Neural cell (in vitro differentiated cells): ENCODE measurements around the gene NPEPL1. TPM values are rescaled to one million over a fixed set of nuclear protein-coding genes. Genes with fewer than 3 reads are reported as not detected.

Experiments used
- H2AFZ ChIP-seq: fragments of 200-600, 300-800 bp; sonication (generic), shearing (Covaris generic); 2 replicates; pipeline ENCODE4 v1.6.0; 2014; ENCODE audit warnings: low read depth, mild to moderate bottlenecking, antibody characterized with exemption, low read length, moderate library complexity
- H3F3A ChIP-seq: fragments of 200-600 bp; shearing (Covaris generic); 2 replicates; pipeline ENCODE4 v1.6.1; 2016; ENCODE audit warnings: mild to moderate bottlenecking, moderate library complexity, mixed read lengths, antibody characterized with exemption, low read length; ENCODE audit not compliant: insufficient read depth, poor library complexity, severe bottlenecking
- H3K27ac ChIP-seq: fragments of 200-600, 300-800 bp; sonication (generic), shearing (Covaris generic); 2 replicates; pipeline ENCODE4 v1.5.1; 2014; ENCODE audit warnings: mild to moderate bottlenecking, low read length, moderate library complexity
- H3K27me3 ChIP-seq: fragments of 300-800, 200-600 bp; sonication (generic), shearing (Covaris generic); 2 replicates; pipeline ENCODE4 v1.6.0; 2014; ENCODE audit warnings: mild to moderate bottlenecking, low read depth, low read length, moderate library complexity; ENCODE audit not compliant: insufficient read depth
- H3K36me3 ChIP-seq: fragments of 300-800, 200-600 bp; sonication (generic), shearing (Covaris generic); 2 replicates; pipeline ENCODE4 v1.5.1; 2014; ENCODE audit warnings: mild to moderate bottlenecking, antibody characterized with exemption, low read length, moderate library complexity; ENCODE audit not compliant: insufficient read depth
- H3K4me2 ChIP-seq: fragments of 300-800, 200-600 bp; sonication (generic), shearing (Covaris generic); 2 replicates; pipeline ENCODE4 v1.6.0; 2014; ENCODE audit warnings: mild to moderate bottlenecking, low read length
- H3K4me3 ChIP-seq: fragments of 300-800, 200-600 bp; sonication (generic), shearing (Covaris generic); 2 replicates; pipeline ENCODE4 v1.5.1; 2014; ENCODE audit warnings: mild to moderate bottlenecking, low read length, moderate library complexity
- H3K79me2 ChIP-seq: fragments of 200-600 bp; shearing (Covaris generic); replicated peaks from 2 replicates; pipeline ENCODE4 v1.6.0; 2014; ENCODE audit warnings: mild to moderate bottlenecking, low read length, moderate library complexity; ENCODE audit not compliant: insufficient read depth
- H3K9ac ChIP-seq: fragments of 300-800, 200-600 bp; sonication (generic), shearing (Covaris generic); 2 replicates; pipeline ENCODE4 v1.6.1; 2016; ENCODE audit warnings: mild to moderate bottlenecking, low read length, mixed read lengths
- H3K9me2 ChIP-seq: fragments of 200-600 bp; shearing (Covaris generic); 2 replicates; pipeline ENCODE4 v1.6.1; 2016; ENCODE audit warnings: mild to moderate bottlenecking, low read length, mixed read lengths; ENCODE audit not compliant: insufficient read depth
- H3K9me3 ChIP-seq: fragments of 200-600, 300-800 bp; sonication (generic), shearing (Covaris generic); 2 replicates; pipeline ENCODE4 v1.6.1; 2016; ENCODE audit warnings: mild to moderate bottlenecking, mixed run types, low read length, moderate library complexity, mixed read lengths
- H4K20me1 ChIP-seq: fragments of 200-600 bp; shearing (Covaris generic); 2 replicates; pipeline ENCODE4 v1.6.1; 2016; ENCODE audit warnings: mild to moderate bottlenecking, mixed run types; ENCODE audit not compliant: insufficient read depth
- EP300 ChIP-seq: fragments of 450-650 bp; conservative IDR thresholded peaks from 2 replicates; pipeline ENCODE4 v1.6.1; 2014; ENCODE audit warnings: antibody characterized with exemption, mild to moderate bottlenecking, moderate library complexity; ENCODE audit not compliant: poor library complexity, severe bottlenecking
- EZH2 ChIP-seq: fragments of 200-600, 300-800 bp; shearing (Covaris generic), sonication (generic); IDR thresholded peaks from 2 replicates; pipeline ENCODE4 v1.6.1; 2014; ENCODE audit warnings: antibody characterized with exemption, low read length, borderline replicate concordance, mild to moderate bottlenecking; ENCODE audit not compliant: insufficient read depth, poor library complexity, severe bottlenecking
- MXI1 ChIP-seq: fragments of 450-650 bp; conservative IDR thresholded peaks from 2 replicates; pipeline ENCODE4 v1.6.1; 2014; ENCODE audit warnings: antibody characterized with exemption, mild to moderate bottlenecking; ENCODE audit not compliant: poor library complexity, severe bottlenecking
- POLR2AphosphoS5 ChIP-seq: IDR thresholded peaks from 2 replicates; pipeline ENCODE4 v1.6.1; 2012
- RAD21 ChIP-seq: fragments of 450-650 bp; conservative IDR thresholded peaks from 2 replicates; pipeline ENCODE4 v1.6.1; 2014; ENCODE audit warnings: antibody characterized with exemption, mild to moderate bottlenecking, moderate library complexity
- SMC3 ChIP-seq: fragments of 450-650 bp; conservative IDR thresholded peaks from 2 replicates; pipeline ENCODE4 v1.6.1; 2014; ENCODE audit warnings: antibody characterized with exemption, mild to moderate bottlenecking, moderate library complexity; ENCODE audit not compliant: poor library complexity
- TAF1 ChIP-seq: IDR thresholded peaks from 2 replicates; pipeline ENCODE4 v1.6.1; 2012; ENCODE audit warnings: low read depth
- polyA plus RNA-seq: library from polyadenylated mRNA; depleted of rRNA; stranded (reverse); fragments of >200 nt; gene quantifications from 2 replicates; pipeline ENCODE4 v1.2.3, GENCODE V29; 2014
- TF ChIP-seq, protein P1 (sequence below): fragments of 450-650 bp; IDR thresholded peaks from 2 replicates; pipeline ENCODE4 v1.5.1; 2014; ENCODE audit warnings: antibody characterized with exemption, mild to moderate bottlenecking, moderate library complexity; ENCODE audit not compliant: poor library complexity, severe bottlenecking
- TF ChIP-seq, protein P2 (sequence below): IDR thresholded peaks from 2 replicates; pipeline ENCODE4 v1.6.1; 2012; ENCODE audit warnings: borderline replicate concordance

Gene NPEPL1
- polyA plus RNA-seq, 1 donor from 2014 or later: 63.4 TPM

DNA sequence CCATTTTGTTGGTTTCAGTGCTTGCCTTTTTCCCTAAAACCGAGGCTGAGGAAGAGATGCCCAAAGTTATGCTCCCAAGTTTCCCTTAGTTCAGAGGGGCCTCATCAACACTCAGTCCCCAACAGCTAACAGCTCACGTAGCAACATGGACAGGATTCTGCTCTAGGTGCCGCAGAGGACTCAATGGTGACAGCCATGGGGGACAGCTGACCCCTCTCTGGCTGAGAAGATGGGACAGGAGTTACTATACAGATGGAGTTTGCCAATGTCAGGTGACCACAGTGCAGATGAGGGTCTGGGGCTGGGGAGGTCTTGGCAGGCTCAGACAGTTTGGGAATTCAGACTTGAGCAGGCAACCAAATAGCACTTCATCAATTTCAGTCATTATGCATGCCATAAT lies 67.3 kb downstream of the NPEPL1 start:
- H3K4me2 ChIP-seq: no peak overlapping the region
- H3K9ac ChIP-seq: no peak overlapping the region
- H3K27me3 ChIP-seq: no peaks in the 10 kb centered on the region
- H4K20me1 ChIP-seq: no peaks in the 10 kb centered on the region
- no peaks in the 10 kb centered on the region for H3K36me3 ChIP-seq
- H3K9me3 ChIP-seq: no peaks in the 10 kb centered on the region
- H2AFZ ChIP-seq: no peak overlapping the region
- TF ChIP-seq, protein P1, sequence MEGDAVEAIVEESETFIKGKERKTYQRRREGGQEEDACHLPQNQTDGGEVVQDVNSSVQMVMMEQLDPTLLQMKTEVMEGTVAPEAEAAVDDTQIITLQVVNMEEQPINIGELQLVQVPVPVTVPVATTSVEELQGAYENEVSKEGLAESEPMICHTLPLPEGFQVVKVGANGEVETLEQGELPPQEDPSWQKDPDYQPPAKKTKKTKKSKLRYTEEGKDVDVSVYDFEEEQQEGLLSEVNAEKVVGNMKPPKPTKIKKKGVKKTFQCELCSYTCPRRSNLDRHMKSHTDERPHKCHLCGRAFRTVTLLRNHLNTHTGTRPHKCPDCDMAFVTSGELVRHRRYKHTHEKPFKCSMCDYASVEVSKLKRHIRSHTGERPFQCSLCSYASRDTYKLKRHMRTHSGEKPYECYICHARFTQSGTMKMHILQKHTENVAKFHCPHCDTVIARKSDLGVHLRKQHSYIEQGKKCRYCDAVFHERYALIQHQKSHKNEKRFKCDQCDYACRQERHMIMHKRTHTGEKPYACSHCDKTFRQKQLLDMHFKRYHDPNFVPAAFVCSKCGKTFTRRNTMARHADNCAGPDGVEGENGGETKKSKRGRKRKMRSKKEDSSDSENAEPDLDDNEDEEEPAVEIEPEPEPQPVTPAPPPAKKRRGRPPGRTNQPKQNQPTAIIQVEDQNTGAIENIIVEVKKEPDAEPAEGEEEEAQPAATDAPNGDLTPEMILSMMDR: no peak
- TF ChIP-seq TAF1 (no peak), MXI1 (no peak), RAD21 (no peak), SMC3 (no peak), EP300 (no peak), POLR2AphosphoS5 (no peak), EZH2 (no peak)
- TF ChIP-seq, protein P2, sequence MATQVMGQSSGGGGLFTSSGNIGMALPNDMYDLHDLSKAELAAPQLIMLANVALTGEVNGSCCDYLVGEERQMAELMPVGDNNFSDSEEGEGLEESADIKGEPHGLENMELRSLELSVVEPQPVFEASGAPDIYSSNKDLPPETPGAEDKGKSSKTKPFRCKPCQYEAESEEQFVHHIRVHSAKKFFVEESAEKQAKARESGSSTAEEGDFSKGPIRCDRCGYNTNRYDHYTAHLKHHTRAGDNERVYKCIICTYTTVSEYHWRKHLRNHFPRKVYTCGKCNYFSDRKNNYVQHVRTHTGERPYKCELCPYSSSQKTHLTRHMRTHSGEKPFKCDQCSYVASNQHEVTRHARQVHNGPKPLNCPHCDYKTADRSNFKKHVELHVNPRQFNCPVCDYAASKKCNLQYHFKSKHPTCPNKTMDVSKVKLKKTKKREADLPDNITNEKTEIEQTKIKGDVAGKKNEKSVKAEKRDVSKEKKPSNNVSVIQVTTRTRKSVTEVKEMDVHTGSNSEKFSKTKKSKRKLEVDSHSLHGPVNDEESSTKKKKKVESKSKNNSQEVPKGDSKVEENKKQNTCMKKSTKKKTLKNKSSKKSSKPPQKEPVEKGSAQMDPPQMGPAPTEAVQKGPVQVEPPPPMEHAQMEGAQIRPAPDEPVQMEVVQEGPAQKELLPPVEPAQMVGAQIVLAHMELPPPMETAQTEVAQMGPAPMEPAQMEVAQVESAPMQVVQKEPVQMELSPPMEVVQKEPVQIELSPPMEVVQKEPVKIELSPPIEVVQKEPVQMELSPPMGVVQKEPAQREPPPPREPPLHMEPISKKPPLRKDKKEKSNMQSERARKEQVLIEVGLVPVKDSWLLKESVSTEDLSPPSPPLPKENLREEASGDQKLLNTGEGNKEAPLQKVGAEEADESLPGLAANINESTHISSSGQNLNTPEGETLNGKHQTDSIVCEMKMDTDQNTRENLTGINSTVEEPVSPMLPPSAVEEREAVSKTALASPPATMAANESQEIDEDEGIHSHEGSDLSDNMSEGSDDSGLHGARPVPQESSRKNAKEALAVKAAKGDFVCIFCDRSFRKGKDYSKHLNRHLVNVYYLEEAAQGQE: no peak
- no peak overlapping the region for H3K4me3 ChIP-seq
- no peaks in the 10 kb centered on the region for H3K9me2 ChIP-seq
- H3K27ac ChIP-seq: no peak overlapping the region
- no peaks in the 10 kb centered on the region for H3F3A ChIP-seq
- H3K79me2 ChIP-seq: no peaks in the 10 kb centered on the region

DNA sequence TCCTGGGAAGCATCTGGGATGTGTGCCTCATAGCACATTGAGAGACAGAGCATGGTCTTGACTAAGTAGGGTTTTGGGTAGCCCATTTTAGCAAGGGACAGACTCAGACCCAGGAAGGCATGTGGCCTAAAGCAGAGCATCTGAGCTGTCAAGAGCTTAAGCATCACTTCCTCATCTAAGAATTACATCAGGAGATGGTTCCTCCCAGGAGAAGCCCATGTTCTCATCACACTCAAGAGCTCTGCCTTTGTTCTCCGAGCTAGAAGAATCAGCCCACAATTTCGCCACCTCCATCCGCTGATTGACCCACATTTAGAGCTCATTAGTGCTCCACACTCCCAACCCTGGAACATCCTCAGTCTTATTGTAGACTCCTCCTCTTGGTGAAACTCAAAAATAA lies 68.3 kb downstream of the NPEPL1 start:
- Histone ChIP-seq H3K27ac (no peak overlapping the region), H3K9me3 (no peaks in the 10 kb centered on the region), H4K20me1 (no peaks in the 10 kb centered on the region), H3K4me3 (no peak overlapping the region), H3K9ac (no peak overlapping the region), H3K79me2 (no peaks in the 10 kb centered on the region), H3K4me2 (no peak overlapping the region), H3K27me3 (no peaks in the 10 kb centered on the region), H3F3A (no peaks in the 10 kb centered on the region), H3K9me2 (no peaks in the 10 kb centered on the region), H3K36me3 (no peaks in the 10 kb centered on the region), H2AFZ (no peak overlapping the region)
- TF ChIP-seq RAD21: no peak
- no peak for TF ChIP-seq POLR2AphosphoS5
- TF ChIP-seq, protein P2: no peak
- no peak for TF ChIP-seq SMC3
- no peak for TF ChIP-seq EZH2
- no peak for TF ChIP-seq MXI1
- TF ChIP-seq, protein P1: no peak
- no peak for TF ChIP-seq TAF1
- TF ChIP-seq EP300: no peak
